Nephron progenitor cell (in vitro differentiated cells): ENCODE measurements around the gene ANKMY1.

Experiments used
- DNase-seq: peaks from one replicate; pipeline ENCODE4 v3.0.0; 2021
- H3K27ac Mint-ChIP-seq: 2 replicates; pipeline ENCODE4 v1.8.0; 2021; ENCODE audit warnings: mild to moderate bottlenecking, moderate library complexity, mixed read lengths
- H3K27me3 Mint-ChIP-seq: 2 replicates; pipeline ENCODE4 v1.8.0; 2021; ENCODE audit warnings: mild to moderate bottlenecking, low read depth, mixed read lengths; ENCODE audit not compliant: poor library complexity
- H3K36me3 Mint-ChIP-seq: 2 replicates; pipeline ENCODE4 v1.8.0; 2021; ENCODE audit warnings: low read depth, mixed read lengths
- H3K4me1 Mint-ChIP-seq: 2 replicates; pipeline ENCODE4 v1.8.0; 2021; ENCODE audit warnings: mixed read lengths
- H3K4me3 Mint-ChIP-seq: 2 replicates; pipeline ENCODE4 v1.8.0; 2021; ENCODE audit warnings: mild to moderate bottlenecking, moderate library complexity, mixed read lengths
- H3K9me3 Mint-ChIP-seq: 2 replicates; pipeline ENCODE4 v1.8.0; 2021; ENCODE audit warnings: mild to moderate bottlenecking, moderate library complexity, mixed read lengths
- TF ChIP-seq, protein P1 (sequence below): fragments of 200-600 bp; sonication (generic); IDR thresholded peaks from 2 replicates; pipeline ENCODE4 v1.5.0; 2021; ENCODE audit warnings: antibody characterized with exemption

The ANKMY1 gene

DNA sequence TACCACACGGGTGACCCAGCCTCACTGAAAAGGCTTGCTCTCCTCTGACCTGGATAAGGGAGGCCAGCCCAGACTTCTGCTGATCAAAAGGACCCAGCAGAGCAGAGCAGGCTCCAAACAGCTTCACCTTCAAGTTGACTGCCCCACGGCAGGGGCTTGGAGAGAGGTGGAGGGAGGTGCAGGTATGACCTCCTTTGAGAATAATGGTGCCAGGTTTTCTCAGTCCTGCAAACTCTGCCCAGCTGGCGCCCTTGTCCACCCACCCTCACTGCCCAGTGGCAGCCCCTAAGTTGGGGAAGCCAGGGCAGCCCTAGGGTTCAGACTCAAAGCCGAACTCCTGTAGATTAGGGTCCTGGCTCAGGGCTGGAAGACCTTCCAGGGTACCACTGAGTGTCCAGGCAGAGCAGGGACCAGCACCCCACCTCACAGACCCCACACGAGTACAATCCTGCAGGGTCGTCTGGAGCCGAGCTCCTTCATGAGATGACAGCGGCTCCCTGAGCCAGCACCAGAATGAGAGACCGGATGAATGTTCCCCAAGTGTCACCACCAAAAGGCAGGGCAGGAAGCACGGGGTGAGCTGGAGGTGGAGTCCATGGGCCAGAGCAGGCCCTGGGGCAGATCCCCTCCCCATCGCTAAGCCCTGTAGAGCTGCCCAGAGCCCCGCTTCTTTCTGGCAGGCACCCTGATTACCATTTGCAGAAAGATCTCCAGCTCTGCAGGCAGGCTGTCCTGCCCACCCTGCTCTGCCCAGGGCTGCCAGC, 125.9 kb downstream of the ANKMY1 start:
- Mint-ChIP-seq H3K27me3 (peaks cover 21% of the 10 kb centered on the region), H3K4me3 (no peak overlapping the region), H3K36me3 (no peaks in the 10 kb centered on the region), H3K4me1 (peaks cover 22% of the 10 kb centered on the region), H3K27ac (no peak overlapping the region), H3K9me3 (peaks cover 10% of the 10 kb centered on the region)
- TF ChIP-seq, protein P1, sequence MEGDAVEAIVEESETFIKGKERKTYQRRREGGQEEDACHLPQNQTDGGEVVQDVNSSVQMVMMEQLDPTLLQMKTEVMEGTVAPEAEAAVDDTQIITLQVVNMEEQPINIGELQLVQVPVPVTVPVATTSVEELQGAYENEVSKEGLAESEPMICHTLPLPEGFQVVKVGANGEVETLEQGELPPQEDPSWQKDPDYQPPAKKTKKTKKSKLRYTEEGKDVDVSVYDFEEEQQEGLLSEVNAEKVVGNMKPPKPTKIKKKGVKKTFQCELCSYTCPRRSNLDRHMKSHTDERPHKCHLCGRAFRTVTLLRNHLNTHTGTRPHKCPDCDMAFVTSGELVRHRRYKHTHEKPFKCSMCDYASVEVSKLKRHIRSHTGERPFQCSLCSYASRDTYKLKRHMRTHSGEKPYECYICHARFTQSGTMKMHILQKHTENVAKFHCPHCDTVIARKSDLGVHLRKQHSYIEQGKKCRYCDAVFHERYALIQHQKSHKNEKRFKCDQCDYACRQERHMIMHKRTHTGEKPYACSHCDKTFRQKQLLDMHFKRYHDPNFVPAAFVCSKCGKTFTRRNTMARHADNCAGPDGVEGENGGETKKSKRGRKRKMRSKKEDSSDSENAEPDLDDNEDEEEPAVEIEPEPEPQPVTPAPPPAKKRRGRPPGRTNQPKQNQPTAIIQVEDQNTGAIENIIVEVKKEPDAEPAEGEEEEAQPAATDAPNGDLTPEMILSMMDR: no peak
- peak; percentile 2 for DNase-seq

- H3K27ac Mint-ChIP-seq: no peak overlapping the region
- TF ChIP-seq, protein P1: no peak
- no peak overlapping the region for H3K4me3 Mint-ChIP-seq
- peak; percentile 2 for DNase-seq
- H3K9me3 Mint-ChIP-seq: peaks cover 15% of the 10 kb centered on the region
- peaks cover 28% of the 10 kb centered on the region for H3K4me1 Mint-ChIP-seq
- H3K27me3 Mint-ChIP-seq: peaks cover 21% of the 10 kb centered on the region
- H3K36me3 Mint-ChIP-seq: no peaks in the 10 kb centered on the region
Measured at GRCh38 chr2:240431271-240431660, 126.5 kb downstream of the ANKMY1 start.

DNA sequence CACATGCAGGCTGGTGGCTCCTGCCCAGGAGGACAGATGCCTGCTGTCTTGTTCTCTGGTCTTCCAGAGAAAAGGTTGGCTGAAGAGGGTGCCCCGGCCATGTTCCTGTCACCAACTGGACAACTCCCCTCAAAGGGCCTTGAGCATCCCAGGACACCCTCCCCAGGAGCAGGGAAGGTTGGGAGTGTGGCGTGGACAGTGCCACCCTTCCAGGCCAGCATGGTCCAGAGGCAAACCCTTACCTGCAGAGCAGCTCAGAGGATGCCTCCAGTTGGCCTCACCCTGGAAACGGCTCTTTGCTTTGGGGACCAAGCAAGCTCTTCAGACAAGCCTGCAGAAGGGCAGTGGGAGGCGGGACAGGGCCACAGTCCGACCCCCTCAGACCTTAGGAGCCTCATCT, 127.2 kb downstream of the ANKMY1 start:
- H3K27ac Mint-ChIP-seq: no peak overlapping the region
- DNase-seq: no peak
- peaks cover 22% of the 10 kb centered on the region for H3K9me3 Mint-ChIP-seq
- no peaks in the 10 kb centered on the region for H3K36me3 Mint-ChIP-seq
- peaks cover 33% of the 10 kb centered on the region for H3K4me1 Mint-ChIP-seq
- TF ChIP-seq, protein P1: no peak
- no peak overlapping the region for H3K4me3 Mint-ChIP-seq
- H3K27me3 Mint-ChIP-seq: peaks cover 24% of the 10 kb centered on the region

GRCh38 chr2:240429872-240430491, 127.8 kb downstream of the ANKMY1 start:
- H3K4me1 Mint-ChIP-seq: peaks cover 33% of the 10 kb centered on the region

More at GRCh38 chr2:240429872-240430491, 127.8 kb downstream of the ANKMY1 start:
- Mint-ChIP-seq H3K9me3 (peaks cover 27% of the 10 kb centered on the region), H3K4me3 (no peak overlapping the region), H3K27me3 (peaks cover 24% of the 10 kb centered on the region), H3K36me3 (no peaks in the 10 kb centered on the region), H3K27ac (no peak overlapping the region)
- TF ChIP-seq, protein P1: no peak
- DNase-seq: no peak
